Caco-2 (cell line): Measurements from ENCODE around the gene SAMD5. TPM values are rescaled to one million over a fixed set of nuclear protein-coding genes. Genes with fewer than 3 reads are reported as not detected.

ENCODE experiments used
- BruUV-seq: library from RNA; stranded (reverse); fragments of 400-500 nt; replicated peaks from 2 replicates; lab custom pipeline; 2021; lab: Mats Ljungman, UMichigan
- CTCF ChIA-PET: fragments of 300-600 bp; sonication (Branson Sonifier 250); formaldehyde crosslinking; loops from one replicate; lab custom pipeline; 2022; ENCODE audit warnings: antibody characterized with exemption; lab: Charles Lee
- POLR2A ChIA-PET: fragments of 300-600 bp; sonication (Branson Sonifier 250); formaldehyde crosslinking; loops from one replicate; lab custom pipeline; 2022; ENCODE audit warnings: antibody characterized with exemption; lab: Charles Lee
- DNase-seq, 2 experiments: peaks; one replicate each; pipeline versions ENCODE4 v3.0.0 to v3.0.0-alpha.2; 2020 to 2022
- H3K27me3 ChIP-seq: replicated peaks from 2 replicates; pipeline ENCODE4 v1.6.0; 2011; ENCODE audit warnings: low read length; ENCODE audit not compliant: control insufficient read depth, insufficient read depth
- H3K36me3 ChIP-seq: 2 replicates; pipeline ENCODE4 v1.5.1; 2011; ENCODE audit warnings: low read length; ENCODE audit not compliant: control insufficient read depth, insufficient read depth
- H3K4me1 ChIP-seq: fragments of 250-450 bp; sonication (Bioruptor Pico); 2 replicates; pipeline ENCODE4 v1.5.1; 2020; ENCODE audit warnings: mild to moderate bottlenecking
- H3K4me3 ChIP-seq: 2 replicates; pipeline ENCODE4 v1.5.1; 2011; ENCODE audit warnings: low read depth, mild to moderate bottlenecking, control low read depth, low read length
- H3K9me3 ChIP-seq: fragments of 250-450 bp; sonication (Bioruptor Pico); 2 replicates; pipeline ENCODE4 v1.5.1; 2020; ENCODE audit warnings: mild to moderate bottlenecking, moderate library complexity
- H3K27ac Mint-ChIP-seq: one replicate; pipeline ENCODE4 v1.8.0; 2022; ENCODE audit warnings: mixed read lengths; ENCODE audit not compliant: unreplicated experiment
- H3K27me3 Mint-ChIP-seq: one replicate; pipeline ENCODE4 v1.8.0; 2022; ENCODE audit warnings: mixed read lengths; ENCODE audit not compliant: insufficient read depth, unreplicated experiment
- H3K36me3 Mint-ChIP-seq: one replicate; pipeline ENCODE4 v1.8.0; 2022; ENCODE audit warnings: mild to moderate bottlenecking, mixed read lengths; ENCODE audit not compliant: insufficient read depth, unreplicated experiment
- H3K4me1 Mint-ChIP-seq: one replicate; pipeline ENCODE4 v1.8.0; 2022; ENCODE audit warnings: low read depth, mixed read lengths; ENCODE audit not compliant: unreplicated experiment
- H3K4me3 Mint-ChIP-seq: one replicate; pipeline ENCODE4 v1.8.0; 2022; ENCODE audit warnings: mild to moderate bottlenecking, moderate library complexity, mixed read lengths; ENCODE audit not compliant: unreplicated experiment
- H3K9me3 Mint-ChIP-seq: one replicate; pipeline ENCODE4 v1.8.0; 2022; ENCODE audit warnings: mixed read lengths; ENCODE audit not compliant: unreplicated experiment
- intact Hi-C: fragments of 100-400 bp; cut with micrococcal nuclease; formaldehyde crosslinking; loops from one replicate; pipeline ENCODE4 v1.10.0; 2022; ENCODE audit not compliant: unreplicated experiment
- total RNA-seq: library from RNA; stranded (reverse); gene quantifications from 2 replicates; pipeline ENCODE4 v1.2.3, GENCODE V29; 2022
- TF ChIP-seq, protein P1 (sequence below), 2 experiments: fragments of 200-600 bp in 1 of 2; IDR thresholded peaks; 1 replicate in 1 of 2; 2 replicates in 1 of 2; pipeline versions ENCODE4 v1.5.1 to v1.8.0; 2011 to 2022; ENCODE audit warnings: antibody characterized with exemption in 1 of 2, control low read depth in 1 of 2, inconsistent platforms in 1 of 2, low read depth in 1 of 2, low read length in 1 of 2, mild to moderate bottlenecking in 1 of 2, moderate library complexity in 1 of 2; ENCODE audit not compliant: insufficient read depth in 1 of 2, severe bottlenecking in 1 of 2, unreplicated experiment in 1 of 2

Gene SAMD5
- total RNA-seq, 1 experiment from 2014 or later: 13.4 TPM

- H3K27ac Mint-ChIP-seq: no peak overlapping the region
- no peak overlapping the region for H3K4me3 Mint-ChIP-seq
- TF ChIP-seq, protein P1, sequence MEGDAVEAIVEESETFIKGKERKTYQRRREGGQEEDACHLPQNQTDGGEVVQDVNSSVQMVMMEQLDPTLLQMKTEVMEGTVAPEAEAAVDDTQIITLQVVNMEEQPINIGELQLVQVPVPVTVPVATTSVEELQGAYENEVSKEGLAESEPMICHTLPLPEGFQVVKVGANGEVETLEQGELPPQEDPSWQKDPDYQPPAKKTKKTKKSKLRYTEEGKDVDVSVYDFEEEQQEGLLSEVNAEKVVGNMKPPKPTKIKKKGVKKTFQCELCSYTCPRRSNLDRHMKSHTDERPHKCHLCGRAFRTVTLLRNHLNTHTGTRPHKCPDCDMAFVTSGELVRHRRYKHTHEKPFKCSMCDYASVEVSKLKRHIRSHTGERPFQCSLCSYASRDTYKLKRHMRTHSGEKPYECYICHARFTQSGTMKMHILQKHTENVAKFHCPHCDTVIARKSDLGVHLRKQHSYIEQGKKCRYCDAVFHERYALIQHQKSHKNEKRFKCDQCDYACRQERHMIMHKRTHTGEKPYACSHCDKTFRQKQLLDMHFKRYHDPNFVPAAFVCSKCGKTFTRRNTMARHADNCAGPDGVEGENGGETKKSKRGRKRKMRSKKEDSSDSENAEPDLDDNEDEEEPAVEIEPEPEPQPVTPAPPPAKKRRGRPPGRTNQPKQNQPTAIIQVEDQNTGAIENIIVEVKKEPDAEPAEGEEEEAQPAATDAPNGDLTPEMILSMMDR (IDR thresholded peaks at IDR 0.05; ENCODE audit: insufficient read depth in 1 of 2, low read depth in 1 of 2, low read length in 1 of 2, severe bottlenecking in 1 of 2, unreplicated experiment in 1 of 2): no peak
- H3K4me1 ChIP-seq: no peaks in the 10 kb centered on the region
- H3K9me3 Mint-ChIP-seq: no peaks in the 10 kb centered on the region
- intact Hi-C loops: no loop called here
- CTCF ChIA-PET: no interaction called here
- no peaks in the 10 kb centered on the region for H3K27me3 Mint-ChIP-seq
- no TSS peak for BruUV-seq
- no peaks in the 10 kb centered on the region for H3K36me3 ChIP-seq
- no peak overlapping the region for H3K4me3 ChIP-seq
- no peaks in the 10 kb centered on the region for H3K36me3 Mint-ChIP-seq
- no peaks in the 10 kb centered on the region for H3K27me3 ChIP-seq
- H3K9me3 ChIP-seq: no peaks in the 10 kb centered on the region
- no peak for DNase-seq
- H3K4me1 Mint-ChIP-seq: no peaks in the 10 kb centered on the region
- POLR2A ChIA-PET: no interaction called here
These were observed 103.5 kb downstream of the SAMD5 start for GRCh38 chr6:147611992-147612391.

DNA sequence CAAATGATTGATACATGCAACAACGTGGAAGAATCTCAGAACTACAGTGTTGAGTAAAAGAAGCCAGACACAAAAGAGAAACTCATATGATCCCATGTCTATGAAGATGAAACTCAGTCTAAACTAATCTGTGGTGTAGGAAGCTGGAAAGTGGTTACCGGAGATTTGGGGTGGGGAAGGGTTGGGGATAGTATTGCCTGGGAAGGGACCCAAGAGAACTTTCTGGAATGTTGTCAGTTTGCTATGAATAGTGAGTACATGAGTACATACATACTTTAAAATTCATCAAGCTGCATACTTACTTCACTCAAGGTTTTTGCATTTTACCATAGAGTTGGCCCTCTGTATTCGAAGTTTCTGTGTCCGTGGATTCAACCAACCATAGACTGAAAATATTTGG is 106.0 kb downstream of the SAMD5 start:
- ChIA-PET CTCF (no interaction called here), POLR2A (no interaction called here)
- BruUV-seq: no TSS peak
- Histone ChIP-seq H3K4me3 (no peak overlapping the region), H3K4me1 (no peaks in the 10 kb centered on the region), H3K27me3 (no peaks in the 10 kb centered on the region), H3K36me3 (no peaks in the 10 kb centered on the region), H3K9me3 (no peaks in the 10 kb centered on the region)
- TF ChIP-seq, protein P1 (IDR thresholded peaks at IDR 0.05; ENCODE audit: insufficient read depth in 1 of 2, low read depth in 1 of 2, low read length in 1 of 2, severe bottlenecking in 1 of 2, unreplicated experiment in 1 of 2): no peak
- H3K4me1 Mint-ChIP-seq: peaks cover 9% of the 10 kb centered on the region
- no peak overlapping the region for H3K4me3 Mint-ChIP-seq
- H3K36me3 Mint-ChIP-seq: no peaks in the 10 kb centered on the region
- no peaks in the 10 kb centered on the region for H3K9me3 Mint-ChIP-seq
- no peak for DNase-seq
- intact Hi-C loops: no loop called here
- no peaks in the 10 kb centered on the region for H3K27me3 Mint-ChIP-seq
- H3K27ac Mint-ChIP-seq: no peak overlapping the region

- no peaks in the 10 kb centered on the region for H3K9me3 ChIP-seq
- CTCF ChIA-PET: no interaction called here
- intact Hi-C loops: no loop called here
- no peaks in the 10 kb centered on the region for H3K4me1 ChIP-seq
- no peaks in the 10 kb centered on the region for H3K36me3 ChIP-seq
- TF ChIP-seq, protein P1 (IDR thresholded peaks at IDR 0.05; ENCODE audit: insufficient read depth in 1 of 2, low read depth in 1 of 2, low read length in 1 of 2, severe bottlenecking in 1 of 2, unreplicated experiment in 1 of 2): no peak
- POLR2A ChIA-PET: no interaction called here
- no peak for DNase-seq
- no TSS peak for BruUV-seq
- no peak overlapping the region for H3K4me3 Mint-ChIP-seq
- no peaks in the 10 kb centered on the region for H3K9me3 Mint-ChIP-seq
- no peak overlapping the region for H3K4me3 ChIP-seq
- H3K27ac Mint-ChIP-seq: no peak overlapping the region
- no peaks in the 10 kb centered on the region for H3K27me3 ChIP-seq
- H3K4me1 Mint-ChIP-seq: peaks cover 9% of the 10 kb centered on the region
- H3K27me3 Mint-ChIP-seq: no peaks in the 10 kb centered on the region
- H3K36me3 Mint-ChIP-seq: no peaks in the 10 kb centered on the region
These were observed 107.4 kb downstream of the SAMD5 start for GRCh38 chr6:147615659-147616456.
